ENCODE data around the gene TUBD1. TPM values are rescaled to one million over a fixed set of nuclear protein-coding genes. Genes with fewer than 3 reads are reported as not detected.
"Not testable (repeated sequence)": the region's sequence is repeated elsewhere in the genome, so short reads cannot be mapped to it uniquely, and the experiment has no call there.

The TUBD1 gene
- total RNA-seq, 1 experiment from 2014 or later = 6.1 TPM

GRCh38 chr17:59844884-59845594 lies 47.7 kb downstream of the TUBD1 start:
- peak; percentile 26 for DNase-seq (ENCODE audit: low read depth)

DNA sequence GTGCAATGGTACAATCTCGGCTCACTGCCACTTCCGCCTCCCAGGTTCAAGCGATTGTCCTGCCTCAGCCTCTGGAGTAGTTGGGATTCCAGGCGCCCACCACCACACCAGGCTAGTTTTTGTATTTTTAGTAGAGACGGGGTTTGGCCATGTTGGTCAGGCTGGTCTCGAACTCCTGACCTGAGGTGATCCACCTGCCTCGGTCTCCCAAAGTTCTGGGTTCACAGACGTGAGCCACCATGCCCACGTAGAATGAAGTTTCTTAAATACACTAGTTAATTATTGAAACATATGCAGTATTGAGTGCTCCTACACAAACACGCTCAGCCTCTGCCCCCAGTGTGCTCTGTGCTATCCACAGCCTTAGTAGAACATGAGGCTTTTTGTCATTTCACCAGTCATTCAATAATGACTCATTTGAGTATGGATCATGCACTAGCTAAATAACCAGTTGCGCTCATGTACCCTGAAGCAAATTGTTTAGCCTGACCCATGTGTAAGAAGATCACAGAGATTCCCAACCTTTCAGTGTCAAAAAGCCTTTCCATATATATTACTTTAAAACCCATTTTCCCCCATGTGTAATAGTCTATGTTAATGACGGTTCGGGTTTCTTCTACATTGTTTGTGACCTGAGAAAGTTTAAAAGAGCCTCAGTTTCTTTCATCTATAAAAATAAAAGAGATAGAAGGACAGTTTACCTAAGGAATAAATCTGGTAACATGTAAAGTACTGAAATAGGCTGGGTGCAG lies 49.7 kb downstream of the TUBD1 start:
- peak; percentile 90 for DNase-seq (ENCODE audit: low read depth)

- DNase-seq (ENCODE audit: low read depth) = not testable (repeated sequence)
Observed at GRCh38 chr17:59841882-59842263, 50.9 kb downstream of the TUBD1 start.

DNA sequence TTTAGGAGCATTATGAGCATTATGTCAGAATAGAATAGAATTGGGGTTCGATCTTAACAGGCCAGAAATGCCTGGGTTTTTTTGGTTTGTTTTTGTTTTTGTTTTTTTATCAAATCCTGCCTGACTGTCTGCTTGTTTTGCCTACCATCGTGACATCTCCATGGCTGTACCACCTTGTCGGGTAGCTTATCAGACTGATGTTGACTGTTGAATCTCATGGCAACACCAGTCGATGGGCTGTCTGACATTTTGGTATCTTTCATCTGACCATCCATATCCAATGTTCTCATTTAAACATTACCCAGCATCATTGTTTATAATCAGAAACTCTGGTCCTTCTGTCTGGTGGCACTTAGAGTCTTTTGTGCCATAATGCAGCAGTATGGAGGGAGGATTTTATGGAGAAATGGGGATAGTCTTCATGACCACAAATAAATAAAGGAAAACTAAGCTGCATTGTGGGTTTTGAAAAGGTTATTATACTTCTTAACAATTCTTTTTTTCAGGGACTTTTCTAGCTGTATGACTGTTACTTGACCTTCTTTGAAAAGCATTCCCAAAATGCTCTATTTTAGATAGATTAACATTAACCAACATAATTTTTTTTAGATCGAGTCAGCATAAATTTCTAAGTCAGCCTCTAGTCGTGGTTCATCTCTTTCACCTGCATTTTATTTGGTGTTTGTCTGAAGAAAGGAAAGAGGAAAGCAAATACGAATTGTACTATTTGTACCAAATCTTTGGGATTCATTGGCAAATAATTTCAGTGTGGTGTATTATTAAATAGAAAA lies 51.5 kb downstream of the TUBD1 start:
- peak; percentile 30 for DNase-seq (ENCODE audit: low read depth)

- DNase-seq (ENCODE audit: low read depth) = peak; percentile 42
Observed at GRCh38 chr17:59840329-59841090, 52.2 kb downstream of the TUBD1 start.

DNA sequence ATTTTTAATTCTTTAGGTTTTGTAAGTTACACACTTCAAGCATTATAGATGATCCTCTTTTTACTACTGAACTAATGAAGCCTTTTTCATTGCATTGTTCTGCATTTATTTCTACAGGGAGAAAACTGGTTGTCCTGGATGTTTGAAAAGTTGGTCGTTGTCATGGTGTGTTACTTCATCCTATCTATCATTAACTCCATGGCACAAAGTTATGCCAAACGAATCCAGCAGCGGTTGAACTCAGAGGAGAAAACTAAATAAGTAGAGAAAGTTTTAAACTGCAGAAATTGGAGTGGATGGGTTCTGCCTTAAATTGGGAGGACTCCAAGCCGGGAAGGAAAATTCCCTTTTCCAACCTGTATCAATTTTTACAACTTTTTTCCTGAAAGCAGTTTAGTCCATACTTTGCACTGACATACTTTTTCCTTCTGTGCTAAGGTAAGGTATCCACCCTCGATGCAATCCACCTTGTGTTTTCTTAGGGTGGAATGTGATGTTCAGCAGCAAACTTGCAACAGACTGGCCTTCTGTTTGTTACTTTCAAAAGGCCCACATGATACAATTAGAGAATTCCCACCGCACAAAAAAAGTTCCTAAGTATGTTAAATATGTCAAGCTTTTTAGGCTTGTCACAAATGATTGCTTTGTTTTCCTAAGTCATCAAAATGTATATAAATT lies 53.0 kb downstream of the TUBD1 start:
- peak; percentile 27 for DNase-seq (ENCODE audit: low read depth)

DNA sequence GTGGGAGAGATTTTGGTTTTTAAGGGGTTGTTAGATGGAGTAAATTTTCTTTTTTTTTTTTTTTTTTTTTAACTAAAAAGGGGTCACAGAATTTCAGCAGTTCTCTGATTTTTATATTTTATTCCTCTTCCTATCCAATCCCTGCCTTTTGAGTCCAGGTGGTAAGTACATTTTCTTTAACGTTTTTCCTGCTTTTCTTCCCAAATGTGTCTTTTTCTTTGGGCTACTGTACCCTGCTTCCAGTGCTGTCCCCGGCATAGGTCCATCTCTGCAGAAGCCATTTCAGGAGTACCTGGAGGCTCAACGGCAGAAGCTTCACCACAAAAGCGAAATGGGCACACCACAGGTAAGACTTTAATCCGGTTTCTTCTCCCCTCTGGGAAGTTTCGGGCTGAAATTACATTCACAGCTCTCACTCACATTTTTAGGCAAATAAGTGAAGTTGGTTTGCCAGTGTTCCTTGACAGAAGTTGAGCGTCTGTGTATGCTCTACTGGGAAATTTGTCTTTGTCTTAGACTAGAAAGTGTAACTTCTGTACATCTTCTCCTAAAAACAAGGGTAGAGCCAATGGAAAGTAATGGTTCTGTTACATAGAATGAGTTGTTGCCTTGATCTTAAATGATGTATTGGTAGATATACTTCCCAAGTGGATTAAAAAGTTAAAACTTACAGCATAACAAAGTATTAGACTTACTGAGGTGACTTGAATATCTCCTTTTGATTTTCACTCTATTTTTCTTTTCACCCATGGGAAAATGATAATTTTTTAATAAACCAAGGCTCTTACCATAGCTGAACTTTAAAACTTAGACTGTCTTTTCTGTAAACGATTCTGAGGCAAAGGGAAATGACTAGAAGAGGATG lies 54.5 kb downstream of the TUBD1 start:
- no peak for DNase-seq (ENCODE audit: low read depth)

DNA sequence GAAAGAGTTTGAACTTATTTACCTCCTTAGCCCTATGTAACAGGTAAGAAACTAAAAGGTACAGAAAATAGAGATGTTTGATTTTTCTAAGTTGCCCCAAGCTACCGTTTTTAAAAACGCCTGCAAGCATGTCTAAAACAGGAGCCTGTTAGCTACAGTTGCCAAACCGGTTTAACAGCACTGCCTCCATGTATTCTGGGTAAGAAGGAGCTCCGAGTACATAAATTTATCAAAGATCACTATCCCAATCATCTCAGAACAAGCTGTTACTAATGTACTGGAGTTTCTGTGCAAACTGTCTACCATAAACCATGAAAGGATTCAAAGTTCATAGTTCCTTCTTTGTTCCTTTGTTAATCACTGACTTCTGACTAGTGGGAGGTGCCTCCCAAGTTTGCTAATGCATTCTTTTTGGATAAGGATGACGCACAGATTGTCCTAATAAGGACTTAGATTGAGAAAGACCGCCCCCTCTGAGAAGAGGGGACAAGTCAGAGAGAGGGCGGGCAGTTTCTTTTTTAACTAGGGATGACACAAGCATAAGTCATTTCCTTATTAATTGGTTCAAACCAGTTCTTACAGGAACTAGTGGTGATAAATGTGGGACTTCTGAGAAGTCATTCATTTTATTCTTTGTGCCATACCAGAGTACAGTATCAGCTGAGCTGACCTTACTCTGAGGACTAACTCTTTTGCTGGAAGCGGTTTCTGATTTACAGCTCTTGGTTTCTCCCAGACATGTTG lies 55.3 kb downstream of the TUBD1 start:
- DNase-seq (ENCODE audit: low read depth) = peak; percentile 98

DNA sequence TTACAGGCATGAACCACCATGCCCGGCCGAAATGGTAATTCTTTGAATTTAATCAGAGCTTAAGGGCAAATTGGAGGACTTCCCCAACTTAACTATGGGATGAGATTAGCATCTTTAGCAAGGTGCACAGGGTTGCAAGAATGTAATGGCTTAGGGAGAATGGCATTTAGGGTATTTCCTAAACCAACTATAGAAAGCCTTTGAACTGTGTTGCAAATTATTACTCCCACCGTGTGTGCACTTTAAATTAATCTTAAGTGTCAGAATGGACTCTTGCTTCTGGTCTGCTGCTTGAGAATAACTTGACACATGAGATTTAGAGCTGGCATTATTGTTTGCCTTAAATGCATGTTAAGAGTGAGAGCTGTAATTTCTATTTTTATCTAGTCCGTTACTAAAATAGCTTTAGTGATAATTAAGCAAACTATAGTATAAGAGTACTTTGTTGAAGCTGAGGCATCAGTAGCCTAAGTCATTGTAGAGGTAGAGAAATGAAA lies 59.8 kb downstream of the TUBD1 start:
- DNase-seq (ENCODE audit: low read depth) = no peak

DNA sequence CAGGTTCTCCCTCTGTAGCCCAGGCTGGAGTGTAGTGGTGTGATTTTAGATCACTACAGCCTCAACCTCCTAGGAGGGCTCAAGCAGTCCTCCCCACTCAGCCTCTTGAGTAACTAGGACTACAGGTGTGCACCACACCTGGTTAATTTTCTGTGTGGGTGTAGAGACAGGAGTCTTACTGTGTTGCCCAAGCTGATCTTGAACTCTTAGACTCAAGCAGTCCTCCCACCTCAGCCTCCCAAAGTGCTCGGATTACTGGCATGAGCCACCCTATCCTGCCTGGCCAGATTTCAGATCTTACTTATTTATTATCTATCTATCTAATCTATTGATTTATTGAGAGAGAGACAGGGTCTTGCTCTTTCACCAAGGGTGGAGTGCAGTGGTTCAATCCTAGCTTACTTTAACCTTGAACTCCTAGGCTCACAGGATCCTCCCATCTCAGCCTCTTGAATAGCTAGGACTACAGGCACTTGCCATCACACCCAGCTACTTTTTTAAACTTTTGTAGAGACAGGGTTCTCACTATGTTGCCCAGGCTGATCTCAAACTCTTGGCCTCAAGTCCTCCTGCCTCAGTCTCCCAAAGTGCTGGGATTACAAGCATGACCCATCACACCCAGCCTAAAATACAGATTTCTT lies 61.8 kb downstream of the TUBD1 start:
- no peak for DNase-seq (ENCODE audit: low read depth)

GRCh38 chr17:59830007-59830630 lies 62.6 kb downstream of the TUBD1 start:
- peak; percentile 77 for DNase-seq (ENCODE audit: low read depth)

DNA sequence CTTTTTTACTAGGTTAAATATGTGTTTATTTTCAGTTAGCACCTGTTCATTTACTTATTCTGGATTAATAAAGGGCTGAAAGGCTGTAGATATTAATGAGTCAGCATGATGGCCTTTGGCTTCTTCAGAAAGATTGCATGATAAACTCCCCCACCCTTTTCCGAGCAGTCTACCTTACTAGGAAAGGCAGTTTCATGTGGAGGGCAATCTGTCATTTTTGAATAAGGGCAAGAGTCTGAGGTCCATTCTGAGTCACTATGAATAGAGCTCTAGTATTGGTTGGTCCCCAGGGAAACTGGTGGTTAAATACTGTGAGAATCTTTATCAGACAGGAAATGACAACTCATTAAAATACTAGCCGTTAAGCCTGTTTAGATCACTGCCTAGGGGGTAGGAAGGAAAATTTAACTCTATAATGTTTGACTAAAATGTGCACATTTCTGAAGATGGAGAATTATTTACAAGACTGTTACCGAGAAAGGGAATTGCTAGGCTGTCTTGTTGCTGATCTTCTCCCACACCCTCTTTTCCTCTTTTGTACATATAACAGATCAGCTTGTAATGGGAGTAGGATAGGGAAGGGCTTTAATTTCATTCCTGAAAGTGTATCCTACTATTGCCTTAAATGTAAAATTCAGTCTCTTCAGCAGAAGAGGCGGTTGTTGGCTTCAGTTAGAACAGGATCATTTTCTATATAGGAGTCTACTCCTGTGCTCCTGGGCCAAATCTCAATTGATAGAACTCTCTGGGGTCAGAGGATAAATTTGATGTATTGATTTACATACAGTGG lies 63.3 kb downstream of the TUBD1 start:
- peak; percentile 95 for DNase-seq (ENCODE audit: low read depth)

DNA sequence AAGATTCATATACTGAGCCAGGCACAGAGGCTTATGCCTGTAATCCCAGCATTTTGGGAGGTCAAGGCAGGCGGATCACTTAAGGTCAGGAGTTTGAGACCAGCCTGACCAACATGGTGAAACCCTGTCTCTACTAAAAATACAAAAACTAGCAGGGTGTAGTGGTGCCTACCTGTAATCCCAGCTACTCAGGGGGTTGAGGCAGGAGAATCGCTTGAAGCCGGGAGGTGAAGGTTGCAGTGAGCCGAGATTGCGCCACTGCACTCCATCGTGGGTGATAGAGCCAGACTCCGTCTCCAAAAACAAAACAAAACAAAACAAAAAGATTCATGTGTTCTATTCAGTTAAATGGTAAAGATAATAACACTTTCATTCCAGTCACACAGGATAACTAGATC lies 63.9 kb downstream of the TUBD1 start:
- DNase-seq (ENCODE audit: low read depth) = not testable (repeated sequence)

GRCh38 chr17:59828478-59828760 lies 64.3 kb downstream of the TUBD1 start:
- DNase-seq (ENCODE audit: low read depth) = no peak

- DNase-seq (ENCODE audit: low read depth) = no peak
Observed at GRCh38 chr17:59827721-59828477, 64.8 kb downstream of the TUBD1 start.

GRCh38 chr17:59826706-59827453 lies 65.9 kb downstream of the TUBD1 start:
- DNase-seq (ENCODE audit: low read depth) = no peak

Measured in HT1080 (cell line).